GM06990 (cell line): Measurements from ENCODE around the gene HAUS5.
"Not testable (repeated sequence)": the region's sequence is repeated elsewhere in the genome, so short reads cannot be mapped to it uniquely, and the experiment has no call there.

Experiments
- DNase-seq: peaks from one replicate; pipeline ENCODE4 v3.0.0-alpha.2; 2011; ENCODE audit not compliant: insufficient read length; ENCODE audit errors: extremely low read depth
- H3K27me3 ChIP-seq: replicated peaks from 2 replicates; pipeline ENCODE4 v1.6.0; 2011; ENCODE audit warnings: low read length; ENCODE audit not compliant: control insufficient read depth, insufficient read depth
- H3K36me3 ChIP-seq: 2 replicates; pipeline ENCODE4 v1.5.1; 2011; ENCODE audit warnings: low read length; ENCODE audit not compliant: control insufficient read depth, insufficient read depth
- H3K4me3 ChIP-seq: replicated peaks from 2 replicates; pipeline ENCODE4 v1.5.1; 2011; ENCODE audit warnings: low read depth, mild to moderate bottlenecking, control low read depth, low read length
- TF ChIP-seq, protein P1 (sequence below): IDR thresholded peaks from 2 replicates; pipeline ENCODE4 v1.5.1; 2011; ENCODE audit warnings: low read length, control low read depth, mild to moderate bottlenecking, inconsistent platforms; ENCODE audit not compliant: insufficient read depth, poor library complexity, severe bottlenecking

HAUS5 gene

DNA sequence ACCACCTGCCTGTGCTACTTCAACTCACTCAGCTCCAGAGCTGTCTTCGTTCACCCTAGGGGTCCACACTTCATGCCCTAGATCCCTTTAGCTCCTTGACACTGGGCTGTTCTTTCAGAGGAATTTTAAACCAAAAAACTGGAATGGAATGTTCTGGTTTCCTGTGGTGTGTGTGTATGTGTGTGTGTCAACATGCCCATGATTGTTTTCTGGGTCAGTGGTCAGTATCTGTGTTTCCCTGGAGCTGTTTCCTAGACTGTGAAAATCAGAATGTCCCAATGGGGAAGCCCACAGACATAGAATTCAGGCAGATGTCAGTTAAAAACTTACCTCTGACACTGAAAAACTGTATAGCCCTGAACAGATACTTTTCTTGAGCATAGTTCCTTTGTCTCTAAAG, 25.2 kb upstream of the HAUS5 start:
- TF ChIP-seq, protein P1, sequence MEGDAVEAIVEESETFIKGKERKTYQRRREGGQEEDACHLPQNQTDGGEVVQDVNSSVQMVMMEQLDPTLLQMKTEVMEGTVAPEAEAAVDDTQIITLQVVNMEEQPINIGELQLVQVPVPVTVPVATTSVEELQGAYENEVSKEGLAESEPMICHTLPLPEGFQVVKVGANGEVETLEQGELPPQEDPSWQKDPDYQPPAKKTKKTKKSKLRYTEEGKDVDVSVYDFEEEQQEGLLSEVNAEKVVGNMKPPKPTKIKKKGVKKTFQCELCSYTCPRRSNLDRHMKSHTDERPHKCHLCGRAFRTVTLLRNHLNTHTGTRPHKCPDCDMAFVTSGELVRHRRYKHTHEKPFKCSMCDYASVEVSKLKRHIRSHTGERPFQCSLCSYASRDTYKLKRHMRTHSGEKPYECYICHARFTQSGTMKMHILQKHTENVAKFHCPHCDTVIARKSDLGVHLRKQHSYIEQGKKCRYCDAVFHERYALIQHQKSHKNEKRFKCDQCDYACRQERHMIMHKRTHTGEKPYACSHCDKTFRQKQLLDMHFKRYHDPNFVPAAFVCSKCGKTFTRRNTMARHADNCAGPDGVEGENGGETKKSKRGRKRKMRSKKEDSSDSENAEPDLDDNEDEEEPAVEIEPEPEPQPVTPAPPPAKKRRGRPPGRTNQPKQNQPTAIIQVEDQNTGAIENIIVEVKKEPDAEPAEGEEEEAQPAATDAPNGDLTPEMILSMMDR, result no peak
- H3K4me3 ChIP-seq, result no peak overlapping the region
- DNase-seq, result no peak
- H3K27me3 ChIP-seq, result no peaks in the 10 kb centered on the region
- no peaks in the 10 kb centered on the region for H3K36me3 ChIP-seq

DNA sequence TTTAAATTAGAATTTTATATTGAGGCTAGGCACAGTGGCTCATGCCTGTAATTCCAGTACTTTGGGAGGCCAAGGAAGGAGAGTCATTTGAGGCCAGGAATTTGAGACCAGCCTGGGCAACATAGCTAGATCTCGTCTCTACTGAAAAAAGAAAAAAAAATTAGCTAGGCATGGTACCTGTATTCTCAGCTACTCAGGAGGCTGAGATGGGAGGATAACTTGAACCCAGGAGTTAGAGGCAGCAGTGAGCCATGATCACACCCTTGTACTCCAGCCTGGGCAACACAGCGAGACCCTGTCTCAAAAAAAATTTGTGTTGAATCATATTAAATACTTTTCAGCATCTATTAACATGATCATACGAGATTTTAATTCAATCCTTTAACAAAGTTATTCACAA, 21.7 kb upstream of the HAUS5 start:
- Histone ChIP-seq H3K36me3 (no peaks in the 10 kb centered on the region), H3K4me3 (no peak overlapping the region), H3K27me3 (no peaks in the 10 kb centered on the region)
- no peak for DNase-seq
- TF ChIP-seq, protein P1, result no peak

DNA sequence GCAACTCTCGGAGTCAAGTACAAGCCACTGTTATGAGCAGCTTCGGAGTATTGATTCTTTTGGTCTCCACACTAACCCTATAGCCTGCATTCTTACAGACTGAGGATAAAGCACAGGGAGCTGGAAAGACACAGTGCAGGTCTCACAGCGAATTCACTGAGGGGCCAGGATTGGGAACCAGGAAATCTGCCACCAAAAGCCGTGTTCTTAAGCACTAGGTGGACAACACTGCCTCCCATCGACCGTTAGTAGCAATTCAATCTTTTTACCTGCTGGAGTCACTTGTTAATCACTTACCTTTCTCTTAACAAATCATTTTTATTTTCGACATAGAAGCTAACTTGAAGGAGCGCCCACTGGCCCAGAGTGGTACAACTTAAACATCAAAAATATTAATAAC, 20.3 kb upstream of the HAUS5 start:
- TF ChIP-seq, protein P1, result peak; percentile 65
- no peaks in the 10 kb centered on the region for H3K27me3 ChIP-seq

DNA sequence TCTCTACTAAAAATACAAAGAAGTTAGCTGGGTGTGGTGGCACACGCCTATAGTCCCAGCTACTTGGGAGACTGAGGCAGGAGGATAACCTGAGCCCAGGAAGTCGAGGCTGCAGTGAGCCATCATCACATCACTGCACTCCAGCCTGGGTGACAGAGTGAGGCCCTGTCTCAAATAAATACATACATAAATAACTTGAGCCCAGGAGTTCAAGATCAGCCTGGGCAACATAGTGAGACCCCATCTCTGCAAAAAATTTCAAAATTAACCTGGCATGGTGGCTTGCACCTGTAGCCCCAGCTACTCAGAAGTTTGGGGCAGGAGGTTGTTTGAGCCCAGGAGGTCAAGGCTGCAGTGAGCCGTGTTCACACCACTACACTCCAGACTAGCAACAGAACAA, 17.5 kb upstream of the HAUS5 start:
- not testable (repeated sequence) for H3K27me3 ChIP-seq, H3K4me3 ChIP-seq, H3K36me3 ChIP-seq, DNase-seq

More for the DNA sequence above, 20.3 kb upstream of the HAUS5 start:
- Histone ChIP-seq H3K36me3 (no peaks in the 10 kb centered on the region), H3K4me3 (no peak overlapping the region)
- DNase-seq, result no peak

DNA sequence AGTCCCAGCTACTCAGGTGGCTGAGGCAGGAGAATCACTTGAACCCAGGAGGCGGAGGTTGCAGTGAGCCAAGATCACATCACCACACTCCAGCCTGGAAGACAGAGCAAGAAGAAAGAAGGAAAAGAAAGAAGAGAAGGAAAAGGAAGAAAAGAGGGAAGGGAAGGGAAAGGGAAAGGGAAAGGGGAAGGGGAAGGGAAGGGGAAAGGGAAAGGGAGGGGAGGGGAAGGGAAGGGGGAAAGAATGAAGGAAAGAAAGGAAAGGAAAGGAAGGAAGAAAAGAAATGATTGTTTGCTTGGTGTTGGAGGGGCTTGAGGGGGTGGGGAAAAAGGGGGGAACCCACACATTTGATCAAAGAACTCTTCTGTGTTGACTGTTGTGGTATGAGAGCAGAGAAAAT, 16.6 kb upstream of the HAUS5 start:
- no peak for DNase-seq
- H3K27me3 ChIP-seq, result no peaks in the 10 kb centered on the region
- TF ChIP-seq, protein P1, result no peak
- no peak overlapping the region for H3K4me3 ChIP-seq
- H3K36me3 ChIP-seq, result no peaks in the 10 kb centered on the region

DNA sequence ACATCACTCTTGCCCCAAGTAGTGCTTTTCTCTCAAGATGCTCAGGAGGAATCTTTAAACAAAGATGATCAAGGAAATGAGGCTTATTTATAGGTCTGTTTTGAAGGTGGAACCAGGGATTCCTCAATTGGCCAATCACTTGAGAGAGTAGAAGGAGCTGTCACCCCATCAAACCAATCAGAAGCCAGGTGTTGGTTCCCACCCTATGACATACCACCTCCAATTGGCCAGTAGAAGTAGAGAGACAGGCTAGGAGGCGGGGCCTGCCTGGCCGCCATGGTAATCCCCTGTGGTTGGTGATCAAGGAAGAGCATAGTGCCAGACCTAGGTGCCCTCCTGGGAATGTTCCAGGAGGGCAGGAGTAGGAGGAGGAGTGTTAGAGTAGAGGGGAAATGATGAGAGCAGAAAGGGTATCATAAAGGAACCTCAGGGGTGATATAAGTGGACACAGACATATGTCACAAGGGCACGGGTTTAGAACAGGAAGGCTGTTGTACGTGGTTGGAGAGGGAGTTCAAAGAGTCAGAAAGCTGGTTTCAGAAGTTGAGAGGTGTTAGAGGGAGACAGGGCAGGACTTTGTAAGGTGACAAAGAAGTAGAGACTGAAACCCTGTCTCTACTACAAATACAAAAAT, 16.1 kb upstream of the HAUS5 start:
- H3K36me3 ChIP-seq, result no peaks in the 10 kb centered on the region
- H3K27me3 ChIP-seq, result no peaks in the 10 kb centered on the region
- peak; percentile 59 for DNase-seq
- TF ChIP-seq, protein P1, result no peak
- no peak overlapping the region; the same call in 1 of the 2 replicates for H3K4me3 ChIP-seq
